Prostate gland (tissue), 2 donors: ENCODE results near the gene KCND2.

Source experiments
- POLR2A ChIP-seq: fragments of 450-650 bp; IDR thresholded peaks from one replicate; pipeline ENCODE4 v1.6.1; 2016; ENCODE audit warnings: antibody characterized with exemption, mild to moderate bottlenecking
- TF ChIP-seq, protein P1 (sequence below), 4 experiments: fragments of 200-600 bp in 2 of 4; fragments of 450-650 bp in 2 of 4; sonication (generic) in 2 of 4; IDR thresholded peaks; 1 replicate in 3 of 4; 2 replicates in 1 of 4; pipeline ENCODE4 v1.5.1; 2016 to 2019; ENCODE audit warnings: antibody characterized with exemption in 4 of 4, mild to moderate bottlenecking in 2 of 4, moderate library complexity in 2 of 4

DNA sequence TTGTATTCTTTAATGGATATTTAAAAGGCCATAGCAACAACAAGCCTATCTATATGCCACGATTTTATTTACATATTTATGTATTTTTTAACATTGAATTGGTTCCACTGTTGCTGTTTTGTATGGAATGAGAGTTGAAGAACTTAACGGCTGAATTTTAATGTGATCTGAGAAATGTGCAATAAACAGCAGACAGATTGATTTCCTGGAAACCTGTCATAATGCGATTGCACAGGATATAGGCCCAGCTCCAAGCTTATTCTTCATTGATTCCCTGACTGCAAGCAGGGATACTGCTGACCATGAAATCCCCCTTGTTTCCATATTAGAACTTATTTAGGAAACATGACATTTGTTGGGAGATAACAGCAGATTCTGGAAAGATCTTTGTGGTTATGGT lies 195.6 kb downstream of the KCND2 start:
- TF ChIP-seq, protein P1, sequence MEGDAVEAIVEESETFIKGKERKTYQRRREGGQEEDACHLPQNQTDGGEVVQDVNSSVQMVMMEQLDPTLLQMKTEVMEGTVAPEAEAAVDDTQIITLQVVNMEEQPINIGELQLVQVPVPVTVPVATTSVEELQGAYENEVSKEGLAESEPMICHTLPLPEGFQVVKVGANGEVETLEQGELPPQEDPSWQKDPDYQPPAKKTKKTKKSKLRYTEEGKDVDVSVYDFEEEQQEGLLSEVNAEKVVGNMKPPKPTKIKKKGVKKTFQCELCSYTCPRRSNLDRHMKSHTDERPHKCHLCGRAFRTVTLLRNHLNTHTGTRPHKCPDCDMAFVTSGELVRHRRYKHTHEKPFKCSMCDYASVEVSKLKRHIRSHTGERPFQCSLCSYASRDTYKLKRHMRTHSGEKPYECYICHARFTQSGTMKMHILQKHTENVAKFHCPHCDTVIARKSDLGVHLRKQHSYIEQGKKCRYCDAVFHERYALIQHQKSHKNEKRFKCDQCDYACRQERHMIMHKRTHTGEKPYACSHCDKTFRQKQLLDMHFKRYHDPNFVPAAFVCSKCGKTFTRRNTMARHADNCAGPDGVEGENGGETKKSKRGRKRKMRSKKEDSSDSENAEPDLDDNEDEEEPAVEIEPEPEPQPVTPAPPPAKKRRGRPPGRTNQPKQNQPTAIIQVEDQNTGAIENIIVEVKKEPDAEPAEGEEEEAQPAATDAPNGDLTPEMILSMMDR (IDR thresholded peaks at IDR 0.05): no peak
- no peak for TF ChIP-seq POLR2A
